Large intestine (tissue), 3 donors: Measurements from ENCODE around the gene RHOH. TPM values are rescaled to one million over a fixed set of nuclear protein-coding genes. Genes with fewer than 3 reads are reported as not detected.

Source experiments
- DNase-seq, 2 donors: peaks; one replicate each; pipeline versions ENCODE4 v3.0.0 to v3.0.0-alpha.2; 2013
- H3K27ac ChIP-seq: one replicate; pipeline ENCODE4 v1.5.1; 2013; ENCODE audit warnings: low read length
- H3K27me3 ChIP-seq: 2 replicates; pipeline ENCODE4 v1.6.1; 2013; ENCODE audit warnings: low read length; ENCODE audit not compliant: control insufficient read depth, insufficient read depth
- H3K36me3 ChIP-seq: 2 replicates; pipeline ENCODE4 v1.6.1; 2013; ENCODE audit warnings: low read length; ENCODE audit not compliant: control insufficient read depth, insufficient read depth
- H3K4me1 ChIP-seq: one replicate; pipeline ENCODE4 v1.6.1; 2013; ENCODE audit warnings: low read length; ENCODE audit not compliant: control insufficient read depth, insufficient read depth
- H3K4me3 ChIP-seq: one replicate; pipeline ENCODE4 v1.5.1; 2013; ENCODE audit warnings: low read length
- H3K9me3 ChIP-seq: one replicate; pipeline ENCODE4 v1.6.1; 2013; ENCODE audit warnings: mild to moderate bottlenecking, low read depth, low read length, moderate library complexity; ENCODE audit not compliant: control insufficient read depth
- WGBS: methylation state at CpG from one replicate; pipeline ENCODE4 v1.1.5; 2013; ENCODE audit warnings: low lambda C conversion rate; ENCODE audit not compliant: insufficient coverage; 5-methylcytosine and 5-hydroxymethylcytosine counted together
- polyA plus RNA-seq: library from polyadenylated mRNA; unstranded; fragments of 120-200 nt; gene quantifications from one replicate; pipeline ENCODE4 v1.2.1, GENCODE V29; 2013

The RHOH gene
- polyA plus RNA-seq, 1 donor: 3.1 TPM

GRCh38 chr4:40194602-40195161 lies 2.1 kb upstream of the RHOH start:
- no peaks in the 10 kb centered on the region for H3K27me3 ChIP-seq
- no peak overlapping the region for H3K4me3 ChIP-seq
- H3K36me3 ChIP-seq: no peaks in the 10 kb centered on the region
- peak; percentile 56 to 93 for DNase-seq
- WGBS: 0% methylated on average over 1 of the region's 14 CpGs
- peaks cover 21% of the 10 kb centered on the region for H3K4me1 ChIP-seq
- H3K9me3 ChIP-seq: no peaks in the 10 kb centered on the region
- peak overlapping the region; percentile 49 for H3K27ac ChIP-seq

- no CpG with 5 or more reads among the region's 10 CpGs for WGBS
- H3K4me3 ChIP-seq: no peak overlapping the region
- no peaks in the 10 kb centered on the region for H3K36me3 ChIP-seq
- H3K27me3 ChIP-seq: no peaks in the 10 kb centered on the region
- H3K4me1 ChIP-seq: peaks cover 21% of the 10 kb centered on the region
- DNase-seq: no peak
- H3K9me3 ChIP-seq: no peaks in the 10 kb centered on the region
- peak overlapping the region; percentile 49 for H3K27ac ChIP-seq
These were observed 1.4 kb upstream of the RHOH start for GRCh38 chr4:40195182-40196177.

GRCh38 chr4:40196272-40196671 lies 559 bp upstream of the RHOH start:
- H3K27ac ChIP-seq: no peak overlapping the region
- WGBS: no CpG with 5 or more reads among the region's 8 CpGs

GRCh38 chr4:40197879-40198689 lies 1.3 kb downstream of the RHOH start:
- no peak for DNase-seq
- Histone ChIP-seq H3K27ac (no peak overlapping the region), H3K9me3 (no peaks in the 10 kb centered on the region)

More at GRCh38 chr4:40196272-40196671, 559 bp upstream of the RHOH start:
- H3K36me3 ChIP-seq: no peaks in the 10 kb centered on the region
- H3K4me1 ChIP-seq: peaks cover 16% of the 10 kb centered on the region
- no peaks in the 10 kb centered on the region for H3K9me3 ChIP-seq
- no peak for DNase-seq
- H3K27me3 ChIP-seq: no peaks in the 10 kb centered on the region
- no peak overlapping the region for H3K4me3 ChIP-seq

GRCh38 chr4:40199179-40199670 lies 2.4 kb downstream of the RHOH start:
- Histone ChIP-seq H3K36me3 (no peaks in the 10 kb centered on the region), H3K4me1 (peaks cover 4% of the 10 kb centered on the region), H3K27me3 (no peaks in the 10 kb centered on the region), H3K27ac (no peak overlapping the region), H3K4me3 (no peak overlapping the region), H3K9me3 (no peaks in the 10 kb centered on the region)
- DNase-seq: no peak
- WGBS: no CpG with 5 or more reads among the region's 6 CpGs

More at GRCh38 chr4:40197879-40198689, 1.3 kb downstream of the RHOH start:
- no peaks in the 10 kb centered on the region for H3K27me3 ChIP-seq
- no peaks in the 10 kb centered on the region for H3K36me3 ChIP-seq
- peaks cover 5% of the 10 kb centered on the region for H3K4me1 ChIP-seq
- H3K4me3 ChIP-seq: peak overlapping the region; percentile 11
- WGBS: 75% methylated on average over 4 of the region's 15 CpGs

- no peaks in the 10 kb centered on the region for H3K9me3 ChIP-seq
- WGBS: no CpG with 5 or more reads among the region's 15 CpGs
- no peaks in the 10 kb centered on the region for H3K4me1 ChIP-seq
- H3K27ac ChIP-seq: peak overlapping the region; percentile 18
- no peaks in the 10 kb centered on the region for H3K27me3 ChIP-seq
- DNase-seq: no peak
- no peaks in the 10 kb centered on the region for H3K36me3 ChIP-seq
- H3K4me3 ChIP-seq: no peak overlapping the region
These were observed 3.4 kb downstream of the RHOH start for GRCh38 chr4:40199999-40200874.

GRCh38 chr4:40200875-40201801 lies 4.3 kb downstream of the RHOH start:
- no peaks in the 10 kb centered on the region for H3K4me1 ChIP-seq
- no peak overlapping the region for H3K4me3 ChIP-seq
- 100% methylated on average over 2 of the region's 13 CpGs for WGBS
- no peaks in the 10 kb centered on the region for H3K36me3 ChIP-seq
- H3K27ac ChIP-seq: peak overlapping the region; percentile 18
- H3K9me3 ChIP-seq: no peaks in the 10 kb centered on the region
- no peaks in the 10 kb centered on the region for H3K27me3 ChIP-seq
- no peak for DNase-seq

- WGBS: no CpG with 5 or more reads among the region's 4 CpGs
- Histone ChIP-seq H3K4me1 (no peaks in the 10 kb centered on the region), H3K27ac (no peak overlapping the region), H3K36me3 (no peaks in the 10 kb centered on the region), H3K4me3 (no peak overlapping the region), H3K27me3 (no peaks in the 10 kb centered on the region), H3K9me3 (no peaks in the 10 kb centered on the region)
- no peak for DNase-seq
These were observed 5.1 kb downstream of the RHOH start for GRCh38 chr4:40201898-40202297.

GRCh38 chr4:40202474-40202873 lies 5.6 kb downstream of the RHOH start:
- WGBS: 84% methylated on average over 2 of the region's 3 CpGs
- H3K27me3 ChIP-seq: no peaks in the 10 kb centered on the region

More at GRCh38 chr4:40202474-40202873, 5.6 kb downstream of the RHOH start:
- no peak for DNase-seq
- H3K27ac ChIP-seq: no peak overlapping the region
- H3K36me3 ChIP-seq: no peaks in the 10 kb centered on the region
- no peaks in the 10 kb centered on the region for H3K4me1 ChIP-seq
- no peak overlapping the region for H3K4me3 ChIP-seq
- no peaks in the 10 kb centered on the region for H3K9me3 ChIP-seq
